ENCODE data around the gene APOBEC3B.
"Not testable (repeated sequence)": the region's sequence is repeated elsewhere in the genome, so short reads cannot be mapped to it uniquely, and the experiment has no call there.

The APOBEC3B gene

GRCh38 chr22:38981992-38982927 is at the start of gene APOBEC3B:
Gene APOBEC3B (plus strand): TSS chr22:38982347. CDS start chr22:38982454, 107 bp downstream.
- peak; percentile 92 for DNase-seq (ENCODE audit: low spot score)
- FAIRE-seq, result peak; percentile 92

- DNase-seq (ENCODE audit: low spot score) (no peak), FAIRE-seq (no peak)
These were observed 47.1 kb upstream of the APOBEC3B start for GRCh38 chr22:38935023-38935422.

- DNase-seq (ENCODE audit: low spot score) (no peak), FAIRE-seq (no peak)
These were observed 46.5 kb upstream of the APOBEC3B start for GRCh38 chr22:38935616-38936015.

GRCh38 chr22:38936562-38936961 is 45.6 kb upstream of the APOBEC3B start:
- FAIRE-seq (no peak), DNase-seq (ENCODE audit: low spot score) (no peak)

DNA sequence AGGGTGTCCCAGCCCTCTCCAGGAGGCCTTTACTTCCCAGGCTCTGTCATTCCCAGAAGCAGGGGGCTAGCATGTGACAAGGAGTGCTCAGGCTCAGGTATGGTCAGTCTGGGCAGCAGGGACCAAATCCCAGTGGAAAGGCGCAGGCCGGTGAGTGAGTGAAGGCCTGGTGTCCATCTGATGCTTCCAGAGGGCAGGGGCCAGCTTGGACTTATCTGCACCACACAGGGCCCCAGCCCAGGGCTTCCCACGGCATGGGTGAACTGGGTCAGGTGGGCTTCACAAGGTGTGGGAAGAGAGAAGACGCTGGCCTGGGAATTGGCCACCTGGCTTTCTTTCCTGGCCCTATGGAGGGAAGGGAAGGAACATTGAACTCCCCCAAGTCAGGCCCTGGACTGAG is 45.1 kb upstream of the APOBEC3B start:
- no peak for FAIRE-seq
- DNase-seq (ENCODE audit: low spot score), result no peak

DNA sequence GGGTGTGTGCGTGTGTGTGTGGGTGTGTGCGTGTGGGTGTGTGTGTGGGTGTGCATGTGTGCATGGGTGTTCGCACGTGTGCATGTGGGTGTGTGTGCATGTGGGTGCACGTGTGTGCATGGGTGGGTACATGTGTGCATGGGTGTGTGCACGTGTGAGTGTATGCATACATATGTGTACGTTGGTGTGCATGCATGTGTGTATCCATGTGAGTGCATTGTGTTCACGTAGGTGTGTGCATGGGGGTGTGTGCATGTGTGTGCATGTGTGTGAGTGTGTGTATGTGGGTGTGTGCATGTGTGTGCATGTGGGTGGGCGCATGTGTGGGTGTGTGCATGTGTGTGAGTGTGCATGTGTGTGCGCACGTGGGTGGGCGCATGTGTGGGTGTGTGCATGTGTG is 44.6 kb upstream of the APOBEC3B start:
- no peak for FAIRE-seq
- no peak for DNase-seq (ENCODE audit: low spot score)

DNA sequence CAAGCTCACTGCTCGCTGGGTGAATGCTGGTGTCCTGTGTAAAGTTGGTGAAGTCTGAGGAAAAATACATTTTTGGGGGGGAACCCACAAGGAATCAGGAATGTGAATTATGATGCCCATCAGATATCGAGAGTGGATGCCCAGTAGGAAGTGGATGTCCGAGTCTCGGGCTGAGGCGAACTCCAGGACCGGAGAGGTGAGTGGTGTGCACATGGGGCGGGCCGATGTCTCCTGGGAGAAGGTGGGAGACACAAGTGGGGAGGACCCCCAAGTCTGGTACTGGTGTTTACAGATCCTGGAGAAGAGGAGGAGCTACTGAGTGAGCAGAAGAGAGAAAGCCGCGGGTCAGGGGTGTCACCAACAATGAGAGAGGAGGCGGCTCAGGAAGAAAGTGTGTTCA is 43.9 kb upstream of the APOBEC3B start:
- no peak for DNase-seq (ENCODE audit: low spot score)
- no peak for FAIRE-seq

DNA sequence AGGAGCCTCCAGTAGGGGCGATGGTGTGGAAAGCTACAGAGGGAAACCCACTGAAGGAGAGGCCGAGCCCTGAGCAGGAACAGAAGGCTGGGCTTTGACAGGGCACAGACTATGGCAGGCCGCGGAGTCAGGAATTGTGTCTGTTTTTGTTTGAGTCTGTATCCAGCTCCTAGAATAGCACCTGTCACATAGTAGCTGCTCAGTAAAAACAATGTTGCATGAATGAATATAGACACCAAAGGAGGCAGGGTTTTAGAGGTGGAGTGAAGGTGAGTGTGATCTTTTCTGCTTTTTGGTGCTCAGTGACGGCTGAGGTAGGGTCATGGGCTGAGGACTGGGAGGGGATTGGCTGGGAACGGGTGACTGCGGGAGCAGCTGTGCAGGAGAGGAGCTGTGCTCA is 43.2 kb upstream of the APOBEC3B start:
- no peak for FAIRE-seq
- no peak for DNase-seq (ENCODE audit: low spot score)

- FAIRE-seq (no peak), DNase-seq (ENCODE audit: low spot score) (no peak)
These were observed 41.2 kb upstream of the APOBEC3B start for GRCh38 chr22:38940811-38941384.

DNA sequence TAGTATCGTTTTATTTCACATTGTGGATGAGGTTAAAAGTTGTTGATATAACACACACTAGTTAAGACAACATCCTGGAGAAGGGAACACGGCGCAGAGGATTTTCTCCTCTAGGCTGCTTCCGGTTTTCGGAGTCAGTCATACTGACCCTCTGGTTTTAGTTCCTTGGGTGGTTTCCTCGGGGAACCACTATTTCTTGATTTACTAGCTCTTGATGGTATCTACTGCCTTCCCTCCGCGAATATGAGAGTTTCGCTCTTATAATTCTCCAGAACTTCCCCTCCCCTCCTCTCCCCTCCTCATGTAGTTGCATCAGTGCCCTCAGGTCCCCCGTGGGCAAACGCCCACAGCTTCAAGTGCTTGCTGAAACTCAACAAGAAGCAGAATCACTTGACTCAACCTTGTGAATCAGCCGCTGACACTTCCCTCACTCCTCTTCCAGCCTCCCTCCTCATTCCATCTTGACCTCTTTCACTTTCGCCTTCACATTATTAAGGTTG is 40.6 kb upstream of the APOBEC3B start:
- DNase-seq (ENCODE audit: low spot score) (no peak), FAIRE-seq (no peak)

DNA sequence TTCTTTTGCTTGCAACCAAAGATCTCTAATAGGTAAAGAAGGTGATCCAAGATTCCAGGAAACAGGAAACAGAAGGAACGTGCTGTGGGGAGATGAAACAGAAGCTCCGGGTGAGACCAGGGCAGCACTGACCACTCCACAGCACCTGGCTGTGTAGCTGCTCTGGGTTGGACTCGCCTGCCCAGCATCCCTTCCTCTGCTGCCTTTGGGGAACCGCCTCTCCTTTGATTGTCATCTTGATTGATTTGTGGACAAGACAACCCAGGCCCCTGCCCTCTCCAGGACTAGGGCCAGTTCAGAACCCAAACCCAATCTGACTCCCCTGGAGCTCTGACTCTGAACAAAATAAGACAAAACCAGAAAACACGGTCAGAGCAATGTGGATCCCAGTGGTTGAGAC is 39.4 kb upstream of the APOBEC3B start:
- no peak for FAIRE-seq
- DNase-seq (ENCODE audit: low spot score), result no peak

DNA sequence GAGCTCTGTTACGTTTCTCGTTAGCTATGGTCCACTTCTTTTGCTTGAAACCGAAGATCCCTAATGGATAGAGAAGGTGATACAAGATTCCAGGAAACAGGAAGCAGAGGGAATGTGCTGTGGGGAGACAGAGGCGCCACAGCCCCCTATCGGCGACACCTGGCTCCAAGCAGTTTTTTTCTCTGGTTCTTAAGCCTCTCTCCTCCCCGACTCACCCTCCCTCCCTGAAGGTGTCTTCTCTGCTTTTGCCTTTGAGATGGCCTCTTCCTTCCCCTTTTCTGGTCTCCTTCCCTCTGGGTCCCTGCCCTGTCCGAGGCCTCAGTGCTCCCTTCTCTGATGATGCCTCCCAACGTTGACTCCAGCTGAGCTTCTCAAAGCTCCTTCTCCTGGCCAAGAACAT is 38.9 kb upstream of the APOBEC3B start:
- no peak for FAIRE-seq
- no peak for DNase-seq (ENCODE audit: low spot score)

DNA sequence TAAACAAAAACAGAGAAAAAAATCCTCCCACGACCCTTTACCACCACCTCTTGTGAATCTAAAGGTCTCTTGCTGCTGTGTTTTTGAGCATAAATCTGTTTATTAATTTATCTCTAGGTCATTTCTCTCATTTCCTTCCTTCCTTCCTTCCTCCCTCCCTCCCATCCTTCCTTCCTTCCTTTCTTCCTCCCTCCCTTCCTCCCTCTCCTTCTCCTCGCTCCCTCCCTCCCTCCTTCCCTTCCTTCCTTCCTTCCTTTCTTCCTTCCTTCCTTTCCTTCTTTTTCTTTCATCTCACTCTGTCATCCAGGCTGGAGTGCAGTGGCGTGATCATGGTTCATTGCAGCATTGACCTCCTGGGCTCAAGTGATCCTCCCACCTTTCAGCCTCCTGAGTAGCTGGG is 38.3 kb upstream of the APOBEC3B start:
- no peak for FAIRE-seq
- DNase-seq (ENCODE audit: low spot score), result no peak

DNA sequence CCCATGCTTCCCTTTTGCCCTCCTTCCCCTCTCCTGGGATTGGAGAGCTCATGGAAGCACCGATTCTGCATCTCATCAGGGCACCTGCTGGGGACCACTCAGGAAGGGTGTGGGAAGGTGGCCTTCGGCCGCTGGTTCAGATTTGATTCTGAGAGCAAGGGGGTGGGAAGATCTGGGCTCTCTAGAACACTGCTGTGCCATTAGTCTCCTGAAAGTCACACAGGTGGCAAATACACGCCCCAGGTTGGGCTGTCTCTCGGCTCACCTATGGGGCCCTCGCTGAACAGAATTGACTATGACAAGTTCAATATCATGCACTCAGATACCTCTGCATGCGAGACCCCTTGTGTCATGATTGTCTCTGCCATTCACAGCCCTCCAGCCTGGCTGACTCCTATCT is 37.5 kb upstream of the APOBEC3B start:
- no peak for FAIRE-seq
- DNase-seq (ENCODE audit: low spot score), result no peak

GRCh38 chr22:38945706-38946338 is 36.3 kb upstream of the APOBEC3B start:
- not testable (repeated sequence) for FAIRE-seq

GRCh38 chr22:38946771-38947170 is 35.4 kb upstream of the APOBEC3B start:
- DNase-seq (ENCODE audit: low spot score) (no peak), FAIRE-seq (no peak)

More at GRCh38 chr22:38945706-38946338, 36.3 kb upstream of the APOBEC3B start:
- DNase-seq (ENCODE audit: low spot score), result not testable (repeated sequence)

DNA sequence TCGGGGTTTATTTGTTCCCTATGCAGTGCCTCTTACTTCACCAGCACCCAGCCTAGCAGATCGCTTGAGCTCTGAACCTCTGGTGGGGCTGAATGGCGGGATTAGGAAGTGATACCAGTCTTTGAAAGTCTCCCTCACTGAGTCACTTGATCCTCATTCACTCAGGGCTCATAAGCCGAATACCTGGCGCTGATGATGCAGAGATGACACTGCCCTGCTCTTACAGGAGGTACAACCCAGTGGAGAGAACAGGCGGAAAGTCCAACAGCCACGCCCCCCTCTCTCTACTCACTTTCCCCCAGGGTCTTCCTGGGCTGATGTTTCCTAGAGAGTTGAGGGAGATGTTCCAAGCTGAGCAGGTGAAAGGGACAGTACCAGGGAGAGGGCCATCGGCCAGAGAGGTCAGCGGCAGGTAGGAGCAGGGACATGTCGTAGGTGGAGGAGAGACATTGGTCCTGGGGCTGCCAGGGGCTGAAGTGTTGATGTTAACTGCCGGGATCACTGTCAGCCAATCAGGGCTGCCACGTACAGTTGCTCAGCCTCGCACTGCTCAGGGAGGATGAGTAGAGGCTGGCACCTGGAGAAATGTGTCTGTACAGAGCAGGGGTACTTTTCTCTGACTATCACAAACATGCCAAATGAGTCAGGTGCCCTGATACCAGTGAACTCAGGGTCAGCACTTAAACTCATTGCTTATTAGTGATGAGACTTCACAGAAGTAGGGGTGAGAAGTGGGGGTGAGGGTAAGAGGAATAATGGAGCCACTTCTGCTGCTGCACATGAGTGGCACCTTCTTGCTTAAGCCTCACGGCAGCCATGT is 34.6 kb upstream of the APOBEC3B start:
- FAIRE-seq (no peak), DNase-seq (ENCODE audit: low spot score) (no peak)

GRCh38 chr22:38948181-38948940 is 33.8 kb upstream of the APOBEC3B start:
- no peak for FAIRE-seq
- no peak for DNase-seq (ENCODE audit: low spot score)

DNA sequence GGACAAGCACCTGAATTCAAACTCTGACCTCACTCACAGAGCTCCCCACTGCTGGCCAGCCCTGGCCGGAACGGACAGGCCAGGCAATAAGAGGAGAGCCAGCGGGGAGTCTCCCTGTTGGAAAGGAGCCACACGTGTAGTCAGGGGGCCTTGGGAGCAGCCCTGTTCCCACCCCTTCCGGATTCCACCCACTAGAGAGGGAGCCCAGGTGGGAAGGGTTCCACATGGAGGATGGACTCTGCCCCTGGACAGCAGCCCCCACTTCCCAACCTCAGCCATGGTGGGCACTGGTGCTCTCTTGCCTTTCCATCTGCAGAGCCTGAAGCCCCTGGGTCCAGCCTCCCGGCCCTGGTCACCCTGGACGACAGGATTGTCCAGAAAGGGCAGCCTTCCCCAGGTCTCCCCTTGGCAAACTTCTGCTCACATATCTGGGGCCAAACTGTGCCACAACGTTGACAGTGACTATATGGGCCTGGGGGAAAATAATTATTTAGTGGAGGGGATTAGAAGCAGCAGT is 32.2 kb upstream of the APOBEC3B start:
- DNase-seq (ENCODE audit: low spot score) (no peak), FAIRE-seq (no peak)
